ENCODE data around the gene ACTL8. TPM values are rescaled to one million over a fixed set of nuclear protein-coding genes. Genes with fewer than 3 reads are reported as not detected.

Gene ACTL8
- total and polyA plus RNA-seq, 2 experiments from 2014 or later: 0.38 to 0.71 TPM

DNA sequence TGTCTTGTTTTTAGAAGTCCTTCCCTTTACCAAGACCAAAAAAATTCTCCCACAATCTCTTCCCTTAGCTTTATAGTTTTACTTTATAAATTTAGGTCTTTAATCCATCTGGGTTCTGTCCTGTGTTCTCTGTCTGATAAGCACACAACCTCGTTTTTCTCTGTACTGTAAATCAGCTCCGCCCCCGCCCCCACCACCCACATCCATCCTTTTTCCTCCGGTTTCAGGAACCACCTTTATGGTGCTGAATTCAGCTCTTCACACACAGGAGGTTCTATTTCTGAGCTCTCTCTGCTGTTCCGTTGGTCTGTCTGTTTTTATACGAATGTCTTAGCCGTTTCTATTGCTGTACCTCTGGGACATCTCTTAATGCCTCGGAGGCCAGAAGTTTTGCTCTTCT is 44.5 kb downstream of the ACTL8 start (continued):
- TF ChIP-seq CREB1 (CRISPR knock-in tag; IDR thresholded peaks at IDR 0.05; ENCODE audit: low read depth) (no peak), EZH2 (IDR thresholded peaks at IDR 0.05; ENCODE audit: low read depth, unreplicated experiment) (no peak)
- TF ChIP-seq, protein P1, sequence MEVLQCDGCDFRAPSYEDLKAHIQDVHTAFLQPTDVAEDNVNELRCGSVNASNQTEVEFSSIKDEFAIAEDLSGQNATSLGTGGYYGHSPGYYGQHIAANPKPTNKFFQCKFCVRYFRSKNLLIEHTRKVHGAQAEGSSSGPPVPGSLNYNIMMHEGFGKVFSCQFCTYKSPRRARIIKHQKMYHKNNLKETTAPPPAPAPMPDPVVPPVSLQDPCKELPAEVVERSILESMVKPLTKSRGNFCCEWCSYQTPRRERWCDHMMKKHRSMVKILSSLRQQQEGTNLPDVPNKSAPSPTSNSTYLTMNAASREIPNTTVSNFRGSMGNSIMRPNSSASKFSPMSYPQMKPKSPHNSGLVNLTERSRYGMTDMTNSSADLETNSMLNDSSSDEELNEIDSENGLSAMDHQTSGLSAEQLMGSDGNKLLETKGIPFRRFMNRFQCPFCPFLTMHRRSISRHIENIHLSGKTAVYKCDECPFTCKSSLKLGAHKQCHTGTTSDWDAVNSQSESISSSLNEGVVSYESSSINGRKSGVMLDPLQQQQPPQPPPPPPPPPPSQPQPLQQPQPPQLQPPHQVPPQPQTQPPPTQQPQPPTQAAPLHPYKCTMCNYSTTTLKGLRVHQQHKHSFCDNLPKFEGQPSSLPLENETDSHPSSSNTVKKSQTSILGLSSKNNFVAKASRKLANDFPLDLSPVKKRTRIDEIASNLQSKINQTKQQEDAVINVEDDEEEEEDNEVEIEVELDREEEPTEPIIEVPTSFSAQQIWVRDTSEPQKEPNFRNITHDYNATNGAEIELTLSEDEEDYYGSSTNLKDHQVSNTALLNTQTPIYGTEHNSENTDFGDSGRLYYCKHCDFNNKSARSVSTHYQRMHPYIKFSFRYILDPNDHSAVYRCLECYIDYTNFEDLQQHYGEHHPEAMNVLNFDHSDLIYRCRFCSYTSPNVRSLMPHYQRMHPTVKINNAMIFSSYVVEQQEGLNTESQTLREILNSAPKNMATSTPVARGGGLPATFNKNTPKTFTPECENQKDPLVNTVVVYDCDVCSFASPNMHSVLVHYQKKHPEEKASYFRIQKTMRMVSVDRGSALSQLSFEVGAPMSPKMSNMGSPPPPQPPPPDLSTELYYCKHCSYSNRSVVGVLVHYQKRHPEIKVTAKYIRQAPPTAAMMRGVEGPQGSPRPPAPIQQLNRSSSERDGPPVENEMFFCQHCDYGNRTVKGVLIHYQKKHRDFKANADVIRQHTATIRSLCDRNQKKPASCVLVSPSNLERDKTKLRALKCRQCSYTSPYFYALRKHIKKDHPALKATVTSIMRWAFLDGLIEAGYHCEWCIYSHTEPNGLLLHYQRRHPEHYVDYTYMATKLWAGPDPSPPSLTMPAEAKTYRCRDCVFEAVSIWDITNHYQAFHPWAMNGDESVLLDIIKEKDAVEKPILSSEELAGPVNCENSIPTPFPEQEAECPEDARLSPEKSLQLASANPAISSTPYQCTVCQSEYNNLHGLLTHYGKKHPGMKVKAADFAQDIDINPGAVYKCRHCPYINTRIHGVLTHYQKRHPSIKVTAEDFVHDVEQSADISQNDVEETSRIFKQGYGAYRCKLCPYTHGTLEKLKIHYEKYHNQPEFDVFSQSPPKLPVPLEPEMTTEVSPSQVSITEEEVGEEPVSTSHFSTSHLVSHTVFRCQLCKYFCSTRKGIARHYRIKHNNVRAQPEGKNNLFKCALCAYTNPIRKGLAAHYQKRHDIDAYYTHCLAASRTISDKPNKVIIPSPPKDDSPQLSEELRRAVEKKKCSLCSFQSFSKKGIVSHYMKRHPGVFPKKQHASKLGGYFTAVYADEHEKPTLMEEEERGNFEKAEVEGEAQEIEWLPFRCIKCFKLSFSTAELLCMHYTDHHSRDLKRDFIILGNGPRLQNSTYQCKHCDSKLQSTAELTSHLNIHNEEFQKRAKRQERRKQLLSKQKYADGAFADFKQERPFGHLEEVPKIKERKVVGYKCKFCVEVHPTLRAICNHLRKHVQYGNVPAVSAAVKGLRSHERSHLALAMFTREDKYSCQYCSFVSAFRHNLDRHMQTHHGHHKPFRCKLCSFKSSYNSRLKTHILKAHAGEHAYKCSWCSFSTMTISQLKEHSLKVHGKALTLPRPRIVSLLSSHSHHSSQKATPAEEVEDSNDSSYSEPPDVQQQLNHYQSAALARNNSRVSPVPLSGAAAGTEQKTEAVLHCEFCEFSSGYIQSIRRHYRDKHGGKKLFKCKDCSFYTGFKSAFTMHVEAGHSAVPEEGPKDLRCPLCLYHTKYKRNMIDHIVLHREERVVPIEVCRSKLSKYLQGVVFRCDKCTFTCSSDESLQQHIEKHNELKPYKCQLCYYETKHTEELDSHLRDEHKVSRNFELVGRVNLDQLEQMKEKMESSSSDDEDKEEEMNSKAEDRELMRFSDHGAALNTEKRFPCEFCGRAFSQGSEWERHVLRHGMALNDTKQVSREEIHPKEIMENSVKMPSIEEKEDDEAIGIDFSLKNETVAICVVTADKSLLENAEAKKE (CRISPR knock-in tag; IDR thresholded peaks at IDR 0.05): no peak

DNA sequence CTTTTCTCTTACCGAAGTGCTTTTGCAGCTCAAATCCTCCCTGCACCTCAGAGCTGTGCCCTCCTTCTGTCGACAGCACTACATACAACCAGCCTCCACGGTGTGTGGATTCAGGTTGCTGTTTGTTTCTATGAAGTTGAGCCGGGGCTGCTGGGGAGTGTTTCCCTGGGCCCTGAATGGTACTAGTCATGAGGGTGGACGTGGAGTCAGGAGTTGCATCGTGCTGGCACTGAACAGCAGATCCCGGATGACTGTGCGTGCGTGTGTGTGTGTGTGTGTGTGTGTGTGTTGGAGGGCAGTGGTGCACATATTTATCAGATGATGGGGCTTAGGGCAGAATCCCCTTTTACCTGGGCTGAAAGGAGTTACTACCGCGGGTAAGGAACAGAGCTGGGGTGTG is 47.0 kb downstream of the ACTL8 start:
- Mint-ChIP-seq H3K27ac (no peak overlapping the region), H3K36me3 (ENCODE audit: low read depth) (no peaks in the 10 kb centered on the region), H3K4me3 (no peak overlapping the region), H3K4me1 (no peaks in the 10 kb centered on the region), H3K27me3 (ENCODE audit: insufficient read depth, low read depth, poor library complexity) (peaks cover 1% of the 10 kb centered on the region), H3K9me3 (no peaks in the 10 kb centered on the region; the same call in 1 of the 3 replicates)
- Histone ChIP-seq H3K27ac (ENCODE audit: low read depth) (no peak overlapping the region), H2AFZ (no peak overlapping the region), H3K79me2 (replicated peaks; ENCODE audit: insufficient read depth) (no peaks in the 10 kb centered on the region), H3K4me1 (ENCODE audit: insufficient read depth) (no peaks in the 10 kb centered on the region), H3K27me3 (ENCODE audit: insufficient read depth) (no peaks in the 10 kb centered on the region), H3F3A (replicated peaks; ENCODE audit: low read depth) (no peaks in the 10 kb centered on the region), H4K20me1 (replicated peaks; ENCODE audit: insufficient read depth) (no peaks in the 10 kb centered on the region), H3K4me2 (no peak overlapping the region), H3K4me3 (no peak overlapping the region), H3K9me2 (ENCODE audit: insufficient read depth) (no peaks in the 10 kb centered on the region), H3K36me3 (ENCODE audit: insufficient read depth) (no peaks in the 10 kb centered on the region)
- no peak for DNase-seq (ENCODE audit: low spot score)
- TF ChIP-seq, protein P2, sequence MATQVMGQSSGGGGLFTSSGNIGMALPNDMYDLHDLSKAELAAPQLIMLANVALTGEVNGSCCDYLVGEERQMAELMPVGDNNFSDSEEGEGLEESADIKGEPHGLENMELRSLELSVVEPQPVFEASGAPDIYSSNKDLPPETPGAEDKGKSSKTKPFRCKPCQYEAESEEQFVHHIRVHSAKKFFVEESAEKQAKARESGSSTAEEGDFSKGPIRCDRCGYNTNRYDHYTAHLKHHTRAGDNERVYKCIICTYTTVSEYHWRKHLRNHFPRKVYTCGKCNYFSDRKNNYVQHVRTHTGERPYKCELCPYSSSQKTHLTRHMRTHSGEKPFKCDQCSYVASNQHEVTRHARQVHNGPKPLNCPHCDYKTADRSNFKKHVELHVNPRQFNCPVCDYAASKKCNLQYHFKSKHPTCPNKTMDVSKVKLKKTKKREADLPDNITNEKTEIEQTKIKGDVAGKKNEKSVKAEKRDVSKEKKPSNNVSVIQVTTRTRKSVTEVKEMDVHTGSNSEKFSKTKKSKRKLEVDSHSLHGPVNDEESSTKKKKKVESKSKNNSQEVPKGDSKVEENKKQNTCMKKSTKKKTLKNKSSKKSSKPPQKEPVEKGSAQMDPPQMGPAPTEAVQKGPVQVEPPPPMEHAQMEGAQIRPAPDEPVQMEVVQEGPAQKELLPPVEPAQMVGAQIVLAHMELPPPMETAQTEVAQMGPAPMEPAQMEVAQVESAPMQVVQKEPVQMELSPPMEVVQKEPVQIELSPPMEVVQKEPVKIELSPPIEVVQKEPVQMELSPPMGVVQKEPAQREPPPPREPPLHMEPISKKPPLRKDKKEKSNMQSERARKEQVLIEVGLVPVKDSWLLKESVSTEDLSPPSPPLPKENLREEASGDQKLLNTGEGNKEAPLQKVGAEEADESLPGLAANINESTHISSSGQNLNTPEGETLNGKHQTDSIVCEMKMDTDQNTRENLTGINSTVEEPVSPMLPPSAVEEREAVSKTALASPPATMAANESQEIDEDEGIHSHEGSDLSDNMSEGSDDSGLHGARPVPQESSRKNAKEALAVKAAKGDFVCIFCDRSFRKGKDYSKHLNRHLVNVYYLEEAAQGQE (IDR thresholded peaks at IDR 0.05; ENCODE audit: unreplicated experiment): no peak
- TF ChIP-seq NANOG (IDR thresholded peaks at IDR 0.05; ENCODE audit: borderline replicate concordance) (no peak), POLR2AphosphoS5 (IDR thresholded peaks at IDR 0.05; ENCODE audit: low read depth) (no peak), ZNF114 (CRISPR knock-in tag; IDR thresholded peaks at IDR 0.05) (no peak), EZH2 (IDR thresholded peaks at IDR 0.05; ENCODE audit: low read depth, unreplicated experiment) (no peak), ZNF331 (CRISPR knock-in tag; IDR thresholded peaks at IDR 0.05; ENCODE audit: low read depth) (no peak), CREB1 (CRISPR knock-in tag; IDR thresholded peaks at IDR 0.05; ENCODE audit: low read depth) (no peak)
- TF ChIP-seq, protein P3, sequence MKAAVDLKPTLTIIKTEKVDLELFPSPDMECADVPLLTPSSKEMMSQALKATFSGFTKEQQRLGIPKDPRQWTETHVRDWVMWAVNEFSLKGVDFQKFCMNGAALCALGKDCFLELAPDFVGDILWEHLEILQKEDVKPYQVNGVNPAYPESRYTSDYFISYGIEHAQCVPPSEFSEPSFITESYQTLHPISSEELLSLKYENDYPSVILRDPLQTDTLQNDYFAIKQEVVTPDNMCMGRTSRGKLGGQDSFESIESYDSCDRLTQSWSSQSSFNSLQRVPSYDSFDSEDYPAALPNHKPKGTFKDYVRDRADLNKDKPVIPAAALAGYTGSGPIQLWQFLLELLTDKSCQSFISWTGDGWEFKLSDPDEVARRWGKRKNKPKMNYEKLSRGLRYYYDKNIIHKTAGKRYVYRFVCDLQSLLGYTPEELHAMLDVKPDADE (IDR thresholded peaks at IDR 0.05): no peak
- ATAC-seq: no peak
